NCI-H2171 (cell line): ENCODE measurements around the gene MELTF.
A peak's percentile ranks its signal among the peaks of the same experiment; 100 is the strongest.

ENCODE experiments used
- DNase-seq: peaks from one replicate; lab custom pipeline; 2025; lab: John Stamatoyannopoulos, UW

Gene MELTF

DNA sequence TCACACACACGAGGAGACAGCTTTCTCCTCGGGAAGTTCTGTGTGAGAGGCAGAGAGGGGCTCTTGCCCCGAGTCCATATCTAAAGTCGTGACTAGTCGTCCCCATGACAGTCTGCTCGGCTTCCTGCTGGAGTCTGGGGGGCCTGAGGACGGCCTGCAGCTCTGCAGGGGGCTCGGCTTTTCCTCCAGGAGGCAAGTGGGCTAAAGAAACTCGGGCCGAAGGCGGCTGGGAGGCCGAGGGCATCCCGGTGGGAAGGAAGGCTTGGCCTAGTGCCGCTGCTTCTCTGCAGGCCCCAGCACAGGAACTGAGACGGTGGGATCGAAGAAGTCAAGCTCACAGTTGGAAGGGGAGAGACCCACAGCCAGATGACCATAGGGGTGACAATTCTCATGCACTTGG, 35.6 kb downstream of the MELTF start:
- no peak for DNase-seq

DNA sequence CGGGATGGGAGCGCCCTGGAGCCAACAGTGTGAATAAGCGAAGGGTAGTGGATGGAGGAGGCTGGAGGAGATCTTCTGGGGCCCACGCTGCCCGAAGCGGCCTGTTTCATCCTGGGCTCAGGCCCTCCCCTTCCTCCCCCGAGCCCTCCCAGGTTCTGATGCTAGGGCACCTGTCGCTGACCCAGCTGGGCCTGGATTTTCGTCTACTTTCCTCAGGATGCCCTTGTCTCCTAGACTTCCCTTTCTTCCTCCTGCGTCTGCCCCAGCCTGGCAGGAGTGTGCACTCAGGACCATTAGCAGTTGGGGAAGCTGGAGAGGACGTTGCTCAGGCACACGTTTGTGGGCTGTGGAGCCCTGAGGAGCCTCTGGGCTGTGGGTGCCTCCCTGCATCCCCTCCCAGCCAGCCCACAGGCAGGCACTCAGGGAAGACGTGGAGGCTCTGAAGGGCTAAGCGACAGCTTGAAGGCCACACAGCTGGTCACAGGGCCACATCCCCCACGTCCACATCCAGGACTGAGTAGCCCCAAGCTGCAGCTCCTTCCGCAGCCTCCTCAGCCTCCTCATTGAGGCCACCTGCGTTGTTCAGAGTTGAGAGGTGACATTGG, 37.1 kb downstream of the MELTF start:
- DNase-seq, result no peak

DNA sequence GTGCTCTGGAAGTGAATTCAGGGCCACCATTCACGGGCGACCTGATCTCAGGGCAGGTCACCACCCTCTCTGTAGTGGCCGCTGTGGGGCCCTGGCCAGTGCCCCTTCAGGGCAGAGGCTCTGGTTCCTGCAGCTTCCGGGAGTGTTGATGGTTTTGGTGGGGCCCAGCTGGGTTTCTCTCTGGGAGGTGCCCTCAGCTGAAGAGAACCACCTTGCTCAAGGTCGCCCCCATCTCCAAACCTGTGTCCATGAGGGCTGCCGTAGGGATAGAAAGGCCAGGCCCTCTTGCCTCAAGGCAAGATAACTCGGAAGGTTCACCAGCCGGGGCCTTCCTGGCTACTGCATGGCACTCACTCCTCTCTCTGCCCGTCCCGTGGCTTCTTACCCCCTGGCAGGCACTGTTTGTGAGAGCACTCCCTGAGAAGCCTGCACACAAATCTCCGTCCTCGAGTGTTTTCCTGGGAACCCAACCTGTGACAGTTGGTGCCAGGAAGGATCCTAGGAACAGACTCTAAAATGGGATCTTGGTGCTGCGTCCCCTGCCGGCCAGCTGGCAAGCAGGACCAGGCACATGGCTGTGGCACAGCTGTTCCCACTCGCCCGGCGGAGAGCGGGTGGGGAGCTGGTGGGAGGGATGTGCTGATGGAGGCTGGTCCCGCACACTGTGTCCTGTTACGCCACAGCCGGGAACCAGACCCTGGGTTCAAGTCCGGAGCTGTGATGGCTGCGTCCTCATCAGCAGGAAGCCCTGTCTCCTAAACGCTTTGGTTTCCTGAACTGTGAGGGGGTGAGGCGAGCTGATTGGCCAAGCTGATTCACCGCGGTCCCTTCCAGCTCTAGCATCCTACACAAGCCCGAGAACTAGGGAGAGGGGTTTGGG, 37.8 kb downstream of the MELTF start:
- no peak for DNase-seq

DNA sequence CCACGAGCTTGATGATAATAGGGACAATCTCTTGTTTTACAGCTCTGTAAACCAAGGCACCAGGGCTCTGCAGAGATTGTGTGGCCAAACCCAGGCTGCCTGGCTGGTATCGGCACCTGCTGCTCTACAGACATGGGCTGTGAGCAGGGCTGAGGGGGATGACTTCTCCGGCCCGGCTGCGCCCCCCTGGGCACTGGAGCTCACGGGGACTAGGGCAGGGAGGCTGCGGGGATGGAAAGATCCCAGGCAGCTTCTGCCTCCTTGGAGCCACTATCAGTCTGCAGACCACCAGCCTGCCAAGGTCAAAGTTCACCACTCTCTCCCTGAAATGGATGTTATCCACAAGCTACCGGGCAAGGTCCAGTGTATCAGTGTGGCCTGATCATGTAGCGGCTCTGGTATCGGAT, 39.0 kb downstream of the MELTF start:
- DNase-seq, result no peak

DNA sequence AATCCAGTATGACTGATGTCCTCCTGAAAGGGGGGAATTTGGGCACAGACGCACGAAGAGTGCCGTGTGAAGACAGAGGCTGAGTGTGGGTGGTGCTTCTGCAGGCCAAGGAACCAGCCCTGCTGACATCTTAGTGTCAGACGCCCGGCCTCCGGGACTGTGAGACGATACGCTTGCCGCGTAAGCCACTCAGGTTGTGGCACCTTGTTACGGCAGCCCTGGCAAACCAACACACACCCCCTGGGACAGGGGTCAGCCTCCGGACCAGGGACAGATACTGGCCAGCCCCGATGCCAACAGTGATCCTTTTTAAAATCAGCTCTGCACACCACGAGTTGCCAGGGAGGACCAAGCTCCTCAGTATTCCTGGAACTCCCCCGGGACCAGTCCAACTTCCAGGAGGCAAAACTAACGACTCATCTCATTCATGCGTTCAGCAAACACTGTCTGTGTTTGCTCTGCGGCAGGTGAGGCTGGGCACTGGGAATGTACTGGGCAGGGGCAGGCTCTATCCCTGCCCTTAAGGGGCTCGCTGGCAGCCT, 39.8 kb downstream of the MELTF start:
- DNase-seq, result peak; percentile 55

DNA sequence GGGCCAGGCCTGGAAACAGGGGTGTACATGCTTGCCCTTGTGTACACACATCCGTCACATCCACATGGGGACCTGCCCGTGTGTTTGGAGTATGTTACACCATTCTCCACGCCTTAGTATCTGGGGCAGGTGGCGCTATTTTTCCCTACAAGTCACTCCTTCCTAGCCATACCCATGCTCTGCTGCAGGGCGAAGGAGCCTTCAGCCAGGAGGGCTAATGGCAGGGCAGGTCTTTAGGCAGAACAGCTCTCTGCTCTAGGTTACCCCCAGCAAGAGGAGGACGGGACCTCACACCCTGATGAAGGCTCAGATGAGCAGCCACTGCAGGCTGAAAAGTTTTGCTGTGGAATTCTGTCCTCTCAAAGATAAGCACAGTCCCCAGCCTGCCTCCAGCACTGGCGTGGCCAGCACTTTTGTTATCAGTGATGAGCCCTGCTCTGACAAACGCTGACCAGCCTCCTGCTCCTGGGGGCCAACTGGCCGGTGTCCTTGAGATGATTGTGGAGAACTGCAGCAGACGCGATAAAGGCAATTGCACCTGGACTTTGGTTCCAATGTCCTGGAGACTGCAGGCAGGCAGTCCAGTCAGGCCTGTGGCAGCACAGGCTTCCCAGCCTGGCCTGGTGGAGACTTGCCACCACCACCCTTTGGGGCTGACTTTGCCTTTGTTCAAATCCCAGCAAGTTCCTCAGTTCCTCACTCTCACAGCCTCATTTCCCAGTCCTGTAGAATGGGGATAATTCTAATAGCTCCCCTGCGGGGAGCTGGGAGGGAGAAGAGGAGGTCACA, 41.2 kb downstream of the MELTF start:
- no peak for DNase-seq

DNA sequence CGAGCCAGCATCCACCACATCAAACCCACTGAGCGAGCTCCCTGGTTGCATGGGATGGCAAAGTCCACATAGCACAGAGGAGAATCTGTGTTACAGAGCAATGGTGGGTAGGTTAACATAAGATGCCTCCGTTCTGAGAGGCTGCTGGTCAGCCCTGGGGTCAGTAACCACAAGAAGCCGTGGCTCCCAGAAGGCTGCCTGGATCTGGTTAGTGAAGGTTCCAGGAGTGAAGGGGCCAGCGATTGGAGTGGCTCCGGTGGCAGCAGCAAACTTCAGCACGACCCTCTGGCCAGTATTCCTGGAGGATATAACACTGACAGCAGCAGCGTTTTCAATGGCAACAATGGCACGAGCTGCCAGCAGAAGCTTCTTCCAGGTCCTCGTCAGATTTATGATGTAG, 42.6 kb downstream of the MELTF start:
- DNase-seq, result no peak

DNA sequence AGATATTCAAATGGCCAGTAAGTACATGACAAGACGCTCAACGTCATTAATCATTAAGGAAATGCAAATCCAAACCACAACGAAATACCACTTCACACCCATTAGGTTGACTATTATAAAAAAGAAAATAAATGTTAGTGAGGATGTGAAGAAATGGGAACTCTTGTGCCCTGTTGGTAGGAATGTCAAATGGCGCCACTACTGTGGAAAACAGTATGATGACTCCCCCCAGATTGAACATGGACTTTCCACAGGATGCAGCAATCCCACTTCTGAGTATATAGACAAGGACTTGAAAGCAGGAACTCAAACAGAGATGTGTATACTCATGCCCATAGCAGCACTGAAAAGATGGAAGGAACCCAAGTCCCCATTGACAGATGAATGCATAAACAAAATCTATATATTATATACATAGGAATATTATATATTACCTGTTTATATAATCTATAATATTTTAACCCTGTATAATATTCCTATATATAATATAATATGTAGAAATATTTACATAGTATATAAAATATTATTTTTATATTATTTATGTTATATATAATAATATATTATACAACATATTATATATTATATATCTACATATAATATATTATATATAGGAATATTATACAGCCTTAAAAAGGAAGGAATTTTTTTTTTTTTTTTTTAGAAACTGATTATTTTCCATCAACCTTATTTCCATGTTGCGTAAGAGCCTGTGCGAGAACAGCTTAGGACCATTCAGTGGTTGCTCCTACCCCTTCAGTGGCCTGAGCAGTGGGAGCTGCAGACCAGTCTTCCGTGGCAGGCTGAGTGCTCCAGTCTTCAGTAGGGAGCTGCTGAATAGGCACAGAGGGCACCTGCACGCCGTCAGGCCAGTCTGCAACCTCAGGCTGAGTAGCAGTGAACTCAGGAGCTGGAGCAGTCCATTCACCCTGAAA, 43.4 kb downstream of the MELTF start:
- DNase-seq, result no peak

DNA sequence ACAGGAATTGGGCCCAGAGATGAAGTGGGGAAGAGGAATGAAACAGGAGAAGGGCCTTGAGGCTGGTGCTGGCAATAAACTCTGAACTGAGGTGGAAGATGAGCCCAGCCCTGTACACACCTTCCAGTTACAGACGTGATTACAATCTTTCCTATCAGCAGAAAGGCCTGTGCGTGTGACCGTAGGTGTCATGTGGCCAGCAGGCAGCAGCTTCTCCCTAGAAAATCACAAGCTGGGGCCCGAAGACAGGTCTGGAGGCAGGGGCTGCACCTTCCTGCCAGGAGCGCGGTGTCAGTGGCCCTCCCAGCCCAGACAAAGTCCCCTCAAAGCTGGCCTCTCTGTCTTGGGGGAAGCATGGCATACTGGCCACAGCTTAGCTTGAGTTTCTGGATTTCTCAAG, 44.3 kb downstream of the MELTF start:
- no peak for DNase-seq

DNA sequence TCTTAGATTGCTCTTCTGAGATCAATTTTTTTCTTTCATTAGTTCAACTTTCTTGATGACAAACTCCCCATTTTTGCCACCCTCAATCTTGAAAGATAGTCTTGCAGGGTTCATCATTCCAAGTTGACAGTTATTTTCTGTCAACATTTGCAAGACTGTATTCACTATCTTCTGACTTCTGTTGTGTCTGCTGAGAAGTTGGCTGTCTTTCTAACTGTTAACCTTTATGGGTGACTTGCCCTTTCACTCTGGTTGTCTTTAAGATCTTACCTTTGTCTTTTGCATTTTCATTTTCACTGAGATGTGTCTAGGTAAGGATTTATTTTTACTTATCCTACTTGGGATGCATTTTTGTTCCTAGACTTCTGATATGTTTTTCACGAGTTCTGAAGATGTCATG, 46.4 kb downstream of the MELTF start:
- DNase-seq, result no peak

DNA sequence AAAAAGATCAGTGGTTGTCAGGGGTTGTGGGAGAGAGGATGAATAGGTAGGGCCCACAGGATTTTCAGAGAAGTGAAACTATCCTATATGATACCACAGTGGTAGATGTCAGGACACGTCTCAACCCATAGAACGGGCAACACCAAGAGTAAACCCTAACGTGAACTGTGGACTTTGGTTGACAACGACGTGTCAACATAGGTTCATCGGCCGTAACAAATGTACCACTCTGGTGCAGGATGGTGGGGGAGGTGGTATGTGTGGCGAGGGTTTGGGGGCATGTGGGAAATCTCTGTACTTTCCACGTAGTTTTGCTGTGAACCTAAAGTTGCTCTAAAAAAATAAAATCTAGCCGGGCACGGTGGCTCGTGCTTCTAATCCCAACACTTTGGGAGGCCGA, 48.0 kb downstream of the MELTF start:
- no peak for DNase-seq

DNA sequence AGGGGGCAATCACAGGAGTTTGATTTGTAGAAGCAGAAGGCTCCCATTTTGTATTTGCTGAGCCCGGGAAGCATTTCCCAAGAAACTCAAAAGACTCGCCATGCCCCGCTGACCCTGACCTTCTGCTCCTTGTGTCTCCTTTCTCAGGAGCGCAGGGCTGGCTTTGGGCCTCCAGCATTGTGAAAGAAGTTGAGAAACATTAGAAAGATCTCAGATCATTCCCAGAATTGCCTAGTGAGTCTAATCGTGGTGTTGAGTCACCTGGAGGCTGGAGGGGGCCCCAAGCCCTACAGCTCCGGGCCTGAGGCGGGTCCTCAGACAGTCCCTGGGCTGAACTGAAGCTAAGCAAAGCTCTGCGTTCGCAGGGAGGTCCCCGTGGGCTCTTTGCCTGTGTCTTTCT, 50.1 kb downstream of the MELTF start:
- DNase-seq, result no peak

DNA sequence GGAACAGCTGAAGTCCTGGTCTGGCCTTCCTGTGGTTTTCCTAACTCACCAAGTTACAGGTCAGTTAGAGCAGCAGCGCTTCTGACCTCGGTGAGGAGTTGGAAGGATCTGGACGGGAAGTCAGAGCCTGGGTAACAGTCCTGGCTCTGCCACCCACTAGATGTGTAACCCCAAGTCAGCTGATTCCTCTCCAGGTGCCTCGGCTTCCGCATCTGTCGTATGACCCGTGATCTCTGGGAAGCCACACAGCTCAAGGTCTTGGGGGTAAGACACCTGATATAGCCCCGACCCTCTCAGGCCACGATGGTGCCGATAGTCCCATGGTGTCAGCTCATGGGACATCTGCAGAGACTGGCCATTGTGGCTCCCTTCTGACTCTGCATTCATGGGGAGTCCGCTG, 52.7 kb downstream of the MELTF start:
- no peak for DNase-seq

DNA sequence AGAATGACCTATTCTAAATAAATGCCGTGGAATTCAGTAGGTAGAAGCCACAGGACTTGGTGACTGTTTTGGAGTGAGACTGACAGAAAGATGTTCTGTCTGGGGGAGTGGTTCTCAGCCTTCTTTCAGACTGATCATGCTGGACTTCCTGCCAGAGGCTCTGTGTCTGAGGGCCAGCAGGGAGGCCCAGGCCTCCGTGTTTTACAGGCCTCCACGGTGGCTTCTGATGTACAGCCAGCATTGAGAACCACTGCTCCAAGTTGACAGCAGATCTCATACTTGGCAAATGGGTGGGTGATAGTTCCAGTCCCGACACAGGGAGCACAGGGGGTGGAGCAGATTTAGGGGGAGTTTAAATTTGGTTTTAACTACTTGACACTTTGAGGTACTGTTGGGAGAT, 54.3 kb downstream of the MELTF start:
- DNase-seq, result no peak

DNA sequence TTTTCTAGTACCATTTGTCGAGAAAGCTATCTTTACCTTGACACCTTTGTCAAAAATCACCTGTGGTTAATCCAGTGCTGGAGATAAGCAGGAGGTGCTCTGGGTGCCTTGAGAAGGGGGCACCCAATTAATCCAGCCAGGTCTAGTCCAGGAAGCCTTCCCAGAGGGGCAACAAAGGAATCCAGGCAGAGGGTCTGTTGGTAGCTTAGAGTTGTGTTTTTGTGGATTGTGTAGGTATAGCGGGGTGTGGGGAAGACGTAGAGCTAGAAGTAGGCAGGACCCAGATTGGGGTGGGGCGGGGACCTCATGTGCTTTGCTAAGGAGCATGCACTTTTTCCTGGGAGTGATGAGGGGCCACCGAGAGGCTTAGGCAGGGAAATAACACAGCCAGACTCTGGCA, 55.0 kb downstream of the MELTF start:
- no peak for DNase-seq

DNA sequence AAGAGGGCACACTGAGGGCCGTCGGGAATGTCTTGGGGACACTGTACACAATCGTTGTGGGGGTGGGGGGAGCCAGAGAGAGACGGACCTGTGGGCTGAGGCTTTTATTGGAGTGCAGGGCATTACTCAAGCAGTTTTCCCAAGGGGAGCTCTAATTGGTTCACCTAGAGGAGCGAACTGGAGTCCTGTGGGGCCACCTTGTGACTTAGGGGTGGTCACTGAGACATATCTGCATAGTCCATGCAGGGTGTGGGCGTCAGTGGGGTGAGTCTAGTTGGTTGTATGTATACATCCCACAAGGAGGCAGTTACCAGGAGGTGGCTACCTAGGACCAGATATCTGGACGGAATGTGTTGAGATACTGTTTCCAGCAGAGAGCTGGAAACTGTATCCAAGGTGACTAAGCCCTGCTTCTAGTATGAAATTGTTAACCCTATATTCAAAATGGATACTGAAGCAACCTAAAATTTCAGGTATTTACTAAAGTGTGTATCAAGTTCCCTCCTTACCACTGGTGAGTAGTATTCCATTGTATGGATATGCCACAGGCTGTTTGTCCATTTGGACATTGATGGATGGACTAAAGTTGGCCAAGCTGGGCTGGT, 58.4 kb downstream of the MELTF start:
- DNase-seq, result no peak

DNA sequence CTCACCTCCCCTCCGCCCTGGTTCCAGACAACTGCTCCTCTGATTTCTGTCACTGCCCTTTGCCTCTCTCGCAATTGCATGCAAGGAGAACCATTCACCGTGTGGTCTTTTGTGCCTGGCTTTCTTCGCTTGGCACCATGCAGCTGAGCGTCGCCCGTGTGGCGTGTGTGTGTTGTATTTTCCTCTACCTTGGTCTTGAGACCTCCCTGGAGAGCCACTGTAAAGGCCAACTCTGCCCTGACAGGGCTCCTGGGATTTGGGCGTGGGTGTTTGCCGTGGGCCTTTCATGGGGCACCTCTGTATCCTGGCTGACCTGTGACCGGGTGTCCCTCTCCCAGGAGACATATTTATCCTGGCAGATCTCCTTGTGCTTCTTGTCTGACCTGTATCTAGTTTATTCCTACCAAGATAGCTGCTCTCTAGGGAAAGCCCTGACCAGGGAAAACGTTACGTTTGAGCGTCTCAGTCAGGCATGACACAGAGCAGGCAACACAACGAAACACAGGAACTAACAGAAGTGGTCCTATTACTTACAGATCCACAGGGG, 59.0 kb downstream of the MELTF start:
- no peak for DNase-seq

DNA sequence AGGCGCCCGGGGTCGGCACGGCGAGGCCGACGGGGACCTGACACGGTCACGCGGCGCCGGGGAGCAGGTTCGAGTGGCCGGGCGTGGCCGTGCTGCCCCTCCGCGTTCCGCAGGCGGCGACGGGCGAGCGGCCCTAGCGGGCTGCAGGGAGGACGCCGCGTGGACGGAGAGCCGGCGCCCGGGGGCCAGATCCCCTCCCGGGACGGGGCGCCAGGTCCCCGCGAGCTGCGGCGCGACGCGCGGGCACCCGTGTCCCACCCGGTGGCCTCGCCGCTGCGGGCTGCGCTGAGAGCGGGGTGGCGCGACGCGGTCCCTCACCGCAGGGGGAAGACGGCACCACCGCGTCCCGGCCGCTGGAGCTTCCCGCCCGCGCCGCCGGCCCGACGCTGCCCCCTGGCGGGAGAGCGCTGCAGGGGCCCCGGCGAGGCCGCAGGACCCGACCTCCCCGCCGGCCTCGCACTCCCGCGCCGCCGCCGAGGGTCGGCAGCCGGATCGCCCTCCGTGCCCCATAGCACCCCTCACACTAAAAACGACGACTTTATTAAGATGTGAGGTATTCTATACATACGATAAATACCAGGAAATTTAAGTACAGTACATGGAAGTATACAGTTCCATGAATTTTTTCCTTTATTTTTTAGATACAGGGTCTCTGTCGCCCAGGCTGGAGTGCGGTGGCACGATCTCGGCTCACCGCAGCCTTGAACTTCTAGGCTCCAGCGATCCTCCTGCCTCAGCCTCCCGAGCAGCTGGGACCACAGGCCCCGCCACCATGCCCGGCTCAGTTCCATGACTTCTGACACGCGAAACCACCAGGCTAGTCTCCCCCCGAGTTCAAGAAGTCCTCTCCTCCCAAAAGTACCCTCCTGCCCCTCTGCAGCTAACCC, 59.7 kb downstream of the MELTF start:
- peak; percentile 55 for DNase-seq

DNA sequence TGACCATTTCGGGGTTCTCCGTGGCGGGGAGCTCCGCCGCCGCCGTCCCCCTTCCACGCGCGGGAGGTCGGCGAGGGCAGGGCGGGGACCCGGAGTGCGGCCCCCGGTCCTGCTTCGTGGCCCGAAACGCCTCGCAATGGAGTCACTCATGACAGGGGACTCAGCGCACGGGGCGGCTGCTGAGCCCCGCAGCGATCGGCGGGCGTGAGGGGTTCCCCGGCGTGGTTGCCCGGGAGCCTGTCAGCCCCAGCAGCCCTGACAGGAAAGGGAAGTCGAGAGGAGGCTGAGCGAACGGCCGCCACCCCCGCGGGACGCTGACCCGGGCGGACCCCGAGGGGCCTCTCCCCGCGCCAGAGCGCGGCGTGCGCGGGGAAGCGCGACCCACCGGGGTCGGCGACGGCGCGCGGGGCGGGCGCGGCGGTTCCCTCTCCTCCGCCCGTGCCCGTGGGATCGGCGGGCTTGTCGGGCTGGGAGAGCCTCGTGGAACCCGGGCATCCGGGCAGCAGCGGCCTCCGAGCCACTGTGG, 60.4 kb downstream of the MELTF start:
- no peak for DNase-seq
